ENCODE results near the gene SLC2A14.
"Not testable (repeated sequence)": the region's sequence is repeated elsewhere in the genome, so short reads cannot be mapped to it uniquely, and the experiment has no call there.

- not testable (repeated sequence) for TF ChIP-seq CTCF (optimal IDR thresholded peaks at IDR 0.05 in 1 of 3, IDR thresholded peaks at IDR 0.05 in 1 of 3, conservative IDR thresholded peaks at IDR 0.05 in 1 of 3; ENCODE audit: extremely low read depth in 1 of 3, insufficient read depth in 2 of 3, low read length in 3 of 3); EZH2 (IDR thresholded peaks at IDR 0.05; ENCODE audit: low read length)
These were observed 24.0 kb upstream of the SLC2A14 start for GRCh38 chr12:7896726-7897125.
